GM23338 (cell line): ENCODE measurements around the gene UNC13C. TPM values are rescaled to one million over a fixed set of nuclear protein-coding genes. Genes with fewer than 3 reads are reported as not detected.

ENCODE experiments used
- ATAC-seq: fragments of 200-7000 bp; cut with Tn5 transposase; 3 replicates; pipeline ENCODE4 v1.9.1; 2020
- DNase-seq: peaks from one replicate; pipeline ENCODE4 v3.0.0-alpha.2; 2015; ENCODE audit warnings: low spot score
- H2AFZ ChIP-seq: fragments of 200-600 bp; sonication (generic); 2 replicates; pipeline ENCODE4 v1.8.0; 2016; ENCODE audit warnings: antibody characterized with exemption, mild to moderate bottlenecking, moderate library complexity
- H3F3A ChIP-seq: fragments of 200-600 bp; sonication (generic); replicated peaks from 2 replicates; pipeline ENCODE4 v1.8.0; 2017; ENCODE audit warnings: antibody characterized with exemption, mixed run types, low read depth
- H3K27ac ChIP-seq: fragments of 200-600 bp; sonication (generic); 2 replicates; pipeline ENCODE4 v1.6.1; 2016; ENCODE audit warnings: low read depth
- H3K27me3 ChIP-seq: fragments of 200-600 bp; sonication (generic); 2 replicates; pipeline ENCODE4 v1.8.0; 2016; ENCODE audit warnings: mild to moderate bottlenecking, mixed run types, moderate library complexity; ENCODE audit not compliant: insufficient read depth
- H3K36me3 ChIP-seq: fragments of 200-600 bp; sonication (generic); 2 replicates; pipeline ENCODE4 v1.8.0; 2016; ENCODE audit warnings: mild to moderate bottlenecking; ENCODE audit not compliant: insufficient read depth
- H3K4me1 ChIP-seq: fragments of 200-600 bp; sonication (generic); 2 replicates; pipeline ENCODE4 v1.8.0; 2016; ENCODE audit warnings: mild to moderate bottlenecking, moderate library complexity; ENCODE audit not compliant: insufficient read depth
- H3K4me2 ChIP-seq: fragments of 200-600 bp; sonication (generic); 2 replicates; pipeline ENCODE4 v1.7.1; 2017; ENCODE audit warnings: mixed run types
- H3K4me3 ChIP-seq: fragments of 200-600 bp; sonication (generic); 2 replicates; pipeline ENCODE4 v1.6.1; 2016; ENCODE audit warnings: mixed run types
- H3K79me2 ChIP-seq: fragments of 200-600 bp; sonication (generic); replicated peaks from 2 replicates; pipeline ENCODE4 v1.8.0; 2017; ENCODE audit warnings: mild to moderate bottlenecking; ENCODE audit not compliant: insufficient read depth
- H3K9me2 ChIP-seq: fragments of 200-600 bp; sonication (generic); 2 replicates; pipeline ENCODE4 v1.8.0; 2017; ENCODE audit not compliant: insufficient read depth
- H4K20me1 ChIP-seq: fragments of 200-600 bp; sonication (generic); replicated peaks from 2 replicates; pipeline ENCODE4 v1.8.0; 2017; ENCODE audit warnings: mild to moderate bottlenecking; ENCODE audit not compliant: insufficient read depth
- H3K27ac Mint-ChIP-seq: 2 replicates; pipeline ENCODE4 v1.8.0; 2020; ENCODE audit warnings: inconsistent platforms, mild to moderate bottlenecking, moderate library complexity, mixed read lengths
- H3K27me3 Mint-ChIP-seq: 3 replicates; pipeline ENCODE4 v1.8.0; 2022; ENCODE audit warnings: low read depth, mild to moderate bottlenecking, moderate library complexity, mixed read lengths, inconsistent platforms; ENCODE audit not compliant: insufficient read depth, poor library complexity
- H3K36me3 Mint-ChIP-seq: 3 replicates; pipeline ENCODE4 v1.8.0; 2021; ENCODE audit warnings: low read depth, mild to moderate bottlenecking, inconsistent platforms, moderate library complexity, mixed read lengths
- H3K4me1 Mint-ChIP-seq: 3 replicates; pipeline ENCODE4 v1.8.0; 2020; ENCODE audit warnings: mild to moderate bottlenecking, inconsistent platforms, mixed read lengths
- H3K4me3 Mint-ChIP-seq: 3 replicates; pipeline ENCODE4 v1.8.0; 2021; ENCODE audit warnings: moderate library complexity, mild to moderate bottlenecking, inconsistent platforms, mixed read lengths
- H3K9me3 Mint-ChIP-seq: 3 replicates; pipeline ENCODE4 v1.8.0; 2020; ENCODE audit warnings: moderate library complexity, mild to moderate bottlenecking, inconsistent platforms, mixed read lengths
- CREB1 ChIP-seq: fragments of 250-450 bp; sonication (Bioruptor Pico); IDR thresholded peaks from 2 replicates; pipeline ENCODE4 v1.5.0; 2020; ENCODE audit warnings: low read depth, mild to moderate bottlenecking, moderate library complexity
- EZH2 ChIP-seq: fragments of 200-600 bp; sonication (generic); IDR thresholded peaks from one replicate; pipeline ENCODE4 v1.8.0; 2017; ENCODE audit warnings: antibody characterized with exemption, mild to moderate bottlenecking, low read depth; ENCODE audit not compliant: unreplicated experiment
- EZH2phosphoT487 ChIP-seq: fragments of 200-600 bp; sonication (generic); IDR thresholded peaks from one replicate; pipeline ENCODE4 v1.8.1; 2018; ENCODE audit warnings: antibody characterized with exemption; ENCODE audit not compliant: unreplicated experiment
- JUNB ChIP-seq: IDR thresholded peaks from one replicate; pipeline ENCODE4 v1.6.1; 2016; ENCODE audit warnings: antibody characterized with exemption; ENCODE audit not compliant: unreplicated experiment
- NANOG ChIP-seq: IDR thresholded peaks from 2 replicates; pipeline ENCODE4 v1.6.1; 2016; ENCODE audit warnings: antibody characterized with exemption, borderline replicate concordance
- POLR2AphosphoS5 ChIP-seq: IDR thresholded peaks from 2 replicates; pipeline ENCODE4 v1.6.1; 2016; ENCODE audit warnings: antibody characterized with exemption, low read depth
- STAT1 ChIP-seq: IDR thresholded peaks from one replicate; pipeline ENCODE4 v1.6.1; 2016; ENCODE audit warnings: antibody characterized with exemption; ENCODE audit not compliant: unreplicated experiment
- ZNF114 ChIP-seq: fragments of 250-450 bp; sonication (Bioruptor Pico); IDR thresholded peaks from 2 replicates; pipeline ENCODE4 v1.5.0; 2020; ENCODE audit warnings: mild to moderate bottlenecking, moderate library complexity
- ZNF331 ChIP-seq: fragments of 250-450 bp; sonication (Bioruptor Pico); IDR thresholded peaks from 2 replicates; pipeline ENCODE4 v1.5.0; 2020; ENCODE audit warnings: low read depth, mild to moderate bottlenecking, moderate library complexity
- polyA plus RNA-seq: library from polyadenylated mRNA; unstranded; fragments of >200 nt; fragmentation: Nextera tagmentation; extraction: Ambion mirVana; gene quantifications from 2 replicates; pipeline ENCODE4 v1.2.1, GENCODE V29; 2016
- total RNA-seq: library from RNA; depleted of rRNA; stranded (reverse); fragments of >200 nt; shearing (Covaris generic); gene quantifications from 2 replicates; pipeline ENCODE4 v1.2.3, GENCODE V29; 2014
- TF ChIP-seq, protein P1 (sequence below): IDR thresholded peaks from 2 replicates; pipeline ENCODE4 v1.6.1; 2016; ENCODE audit warnings: antibody characterized with exemption
- TF ChIP-seq, protein P2 (sequence below): IDR thresholded peaks from one replicate; pipeline ENCODE4 v1.6.1; 2018; ENCODE audit warnings: antibody characterized with exemption; ENCODE audit not compliant: unreplicated experiment
- TF ChIP-seq, protein P3 (sequence below), 2 experiments: fragments of 200-600 bp in 1 of 2; sonication (generic) in 1 of 2; conservative IDR thresholded peaks; 2 replicates each; pipeline versions ENCODE4 v1.5.1 to v1.6.1; 2016 to 2017; ENCODE audit warnings: antibody characterized with exemption in 2 of 2, low read depth in 2 of 2, mild to moderate bottlenecking in 2 of 2, moderate library complexity in 1 of 2

UNC13C gene
- total and polyA plus RNA-seq, 2 experiments from 2014 or later: 0.03 TPM; not detected in 1

DNA sequence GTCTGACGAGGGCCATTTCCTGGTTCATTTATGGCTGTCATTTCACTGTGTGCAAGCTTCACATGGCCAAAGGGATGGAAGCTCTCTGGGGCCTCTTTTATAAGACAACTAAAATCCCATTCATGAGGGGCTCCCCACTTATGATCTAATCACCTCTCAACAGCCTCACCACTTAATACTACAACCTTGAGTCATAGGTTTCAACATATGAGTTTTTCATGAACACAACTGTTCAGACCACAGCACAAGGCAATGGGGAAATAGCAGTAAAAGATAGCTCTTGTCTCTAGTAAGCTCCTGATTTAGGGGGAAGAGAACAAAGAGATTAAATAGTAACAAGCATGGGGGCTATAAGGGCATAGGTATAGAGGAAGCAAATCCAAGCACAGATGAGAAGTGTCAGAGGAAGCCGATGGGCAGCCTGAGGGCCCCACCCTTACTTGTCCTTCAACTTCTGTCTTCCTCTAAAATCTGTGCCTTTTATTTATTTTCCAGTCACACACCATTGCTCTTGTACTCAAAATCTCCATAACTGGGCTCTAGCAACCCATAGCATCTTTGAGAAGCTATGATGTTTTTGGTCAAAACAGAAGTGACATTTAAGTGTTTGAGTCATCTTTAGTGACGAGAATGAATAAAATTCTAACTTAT is 329.1 kb downstream of the UNC13C start:
- ATAC-seq (no peak), DNase-seq (no peak)
- Histone ChIP-seq H3K36me3 (no peaks in the 10 kb centered on the region), H3K9me2 (no peaks in the 10 kb centered on the region), H3K4me2 (no peak overlapping the region), H3F3A (no peaks in the 10 kb centered on the region), H3K4me3 (no peak overlapping the region), H3K79me2 (no peaks in the 10 kb centered on the region), H2AFZ (no peak overlapping the region), H3K27ac (no peak overlapping the region), H3K4me1 (no peaks in the 10 kb centered on the region), H4K20me1 (no peaks in the 10 kb centered on the region), H3K27me3 (no peaks in the 10 kb centered on the region)
- H3K36me3 Mint-ChIP-seq: no peaks in the 10 kb centered on the region
- H3K27ac Mint-ChIP-seq: no peak overlapping the region
- no peak for TF ChIP-seq EZH2phosphoT487
- TF ChIP-seq, protein P1, sequence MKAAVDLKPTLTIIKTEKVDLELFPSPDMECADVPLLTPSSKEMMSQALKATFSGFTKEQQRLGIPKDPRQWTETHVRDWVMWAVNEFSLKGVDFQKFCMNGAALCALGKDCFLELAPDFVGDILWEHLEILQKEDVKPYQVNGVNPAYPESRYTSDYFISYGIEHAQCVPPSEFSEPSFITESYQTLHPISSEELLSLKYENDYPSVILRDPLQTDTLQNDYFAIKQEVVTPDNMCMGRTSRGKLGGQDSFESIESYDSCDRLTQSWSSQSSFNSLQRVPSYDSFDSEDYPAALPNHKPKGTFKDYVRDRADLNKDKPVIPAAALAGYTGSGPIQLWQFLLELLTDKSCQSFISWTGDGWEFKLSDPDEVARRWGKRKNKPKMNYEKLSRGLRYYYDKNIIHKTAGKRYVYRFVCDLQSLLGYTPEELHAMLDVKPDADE: no peak
- TF ChIP-seq ZNF331 (CRISPR knock-in tag): no peak
- TF ChIP-seq, protein P2, sequence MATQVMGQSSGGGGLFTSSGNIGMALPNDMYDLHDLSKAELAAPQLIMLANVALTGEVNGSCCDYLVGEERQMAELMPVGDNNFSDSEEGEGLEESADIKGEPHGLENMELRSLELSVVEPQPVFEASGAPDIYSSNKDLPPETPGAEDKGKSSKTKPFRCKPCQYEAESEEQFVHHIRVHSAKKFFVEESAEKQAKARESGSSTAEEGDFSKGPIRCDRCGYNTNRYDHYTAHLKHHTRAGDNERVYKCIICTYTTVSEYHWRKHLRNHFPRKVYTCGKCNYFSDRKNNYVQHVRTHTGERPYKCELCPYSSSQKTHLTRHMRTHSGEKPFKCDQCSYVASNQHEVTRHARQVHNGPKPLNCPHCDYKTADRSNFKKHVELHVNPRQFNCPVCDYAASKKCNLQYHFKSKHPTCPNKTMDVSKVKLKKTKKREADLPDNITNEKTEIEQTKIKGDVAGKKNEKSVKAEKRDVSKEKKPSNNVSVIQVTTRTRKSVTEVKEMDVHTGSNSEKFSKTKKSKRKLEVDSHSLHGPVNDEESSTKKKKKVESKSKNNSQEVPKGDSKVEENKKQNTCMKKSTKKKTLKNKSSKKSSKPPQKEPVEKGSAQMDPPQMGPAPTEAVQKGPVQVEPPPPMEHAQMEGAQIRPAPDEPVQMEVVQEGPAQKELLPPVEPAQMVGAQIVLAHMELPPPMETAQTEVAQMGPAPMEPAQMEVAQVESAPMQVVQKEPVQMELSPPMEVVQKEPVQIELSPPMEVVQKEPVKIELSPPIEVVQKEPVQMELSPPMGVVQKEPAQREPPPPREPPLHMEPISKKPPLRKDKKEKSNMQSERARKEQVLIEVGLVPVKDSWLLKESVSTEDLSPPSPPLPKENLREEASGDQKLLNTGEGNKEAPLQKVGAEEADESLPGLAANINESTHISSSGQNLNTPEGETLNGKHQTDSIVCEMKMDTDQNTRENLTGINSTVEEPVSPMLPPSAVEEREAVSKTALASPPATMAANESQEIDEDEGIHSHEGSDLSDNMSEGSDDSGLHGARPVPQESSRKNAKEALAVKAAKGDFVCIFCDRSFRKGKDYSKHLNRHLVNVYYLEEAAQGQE: no peak
- TF ChIP-seq POLR2AphosphoS5: no peak
- no peak for TF ChIP-seq ZNF114
- TF ChIP-seq CREB1: no peak
- TF ChIP-seq, protein P3, sequence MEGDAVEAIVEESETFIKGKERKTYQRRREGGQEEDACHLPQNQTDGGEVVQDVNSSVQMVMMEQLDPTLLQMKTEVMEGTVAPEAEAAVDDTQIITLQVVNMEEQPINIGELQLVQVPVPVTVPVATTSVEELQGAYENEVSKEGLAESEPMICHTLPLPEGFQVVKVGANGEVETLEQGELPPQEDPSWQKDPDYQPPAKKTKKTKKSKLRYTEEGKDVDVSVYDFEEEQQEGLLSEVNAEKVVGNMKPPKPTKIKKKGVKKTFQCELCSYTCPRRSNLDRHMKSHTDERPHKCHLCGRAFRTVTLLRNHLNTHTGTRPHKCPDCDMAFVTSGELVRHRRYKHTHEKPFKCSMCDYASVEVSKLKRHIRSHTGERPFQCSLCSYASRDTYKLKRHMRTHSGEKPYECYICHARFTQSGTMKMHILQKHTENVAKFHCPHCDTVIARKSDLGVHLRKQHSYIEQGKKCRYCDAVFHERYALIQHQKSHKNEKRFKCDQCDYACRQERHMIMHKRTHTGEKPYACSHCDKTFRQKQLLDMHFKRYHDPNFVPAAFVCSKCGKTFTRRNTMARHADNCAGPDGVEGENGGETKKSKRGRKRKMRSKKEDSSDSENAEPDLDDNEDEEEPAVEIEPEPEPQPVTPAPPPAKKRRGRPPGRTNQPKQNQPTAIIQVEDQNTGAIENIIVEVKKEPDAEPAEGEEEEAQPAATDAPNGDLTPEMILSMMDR (conservative IDR thresholded peaks at IDR 0.05; ENCODE audit: low read depth in 2 of 2): no peak
- H3K27me3 Mint-ChIP-seq: no peaks in the 10 kb centered on the region
- H3K4me1 Mint-ChIP-seq: peaks cover 19% of the 10 kb centered on the region; the same call in 2 of the 3 replicates
- H3K9me3 Mint-ChIP-seq: peaks cover 16% of the 10 kb centered on the region; the same call in 2 of the 3 replicates
- no peak overlapping the region for H3K4me3 Mint-ChIP-seq

DNA sequence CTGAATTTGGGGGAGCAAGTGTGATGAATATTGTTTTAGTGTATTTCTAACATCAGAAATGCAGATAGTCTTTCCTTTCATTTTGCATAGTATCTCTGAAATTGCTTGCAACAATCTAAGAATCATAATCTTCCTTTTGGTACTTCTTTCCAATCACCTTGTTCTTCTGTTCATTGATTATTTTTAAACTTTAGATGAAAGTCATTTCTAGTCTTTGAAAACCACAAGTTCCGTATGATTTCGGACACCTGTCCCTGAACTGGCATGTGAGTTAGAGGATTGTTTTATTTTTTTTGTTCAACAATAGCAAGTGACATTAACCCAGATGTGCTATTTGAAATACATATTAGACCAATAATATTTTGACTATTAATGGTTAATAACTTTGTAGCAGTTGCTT is 329.7 kb downstream of the UNC13C start:
- no peaks in the 10 kb centered on the region for H3K36me3 Mint-ChIP-seq
- H3K4me1 Mint-ChIP-seq: peaks cover 24% of the 10 kb centered on the region; the same call in 2 of the 3 replicates
- H3K79me2 ChIP-seq: no peaks in the 10 kb centered on the region
- no peaks in the 10 kb centered on the region for H3K27me3 Mint-ChIP-seq
- H3K4me1 ChIP-seq: no peaks in the 10 kb centered on the region
- H2AFZ ChIP-seq: no peak overlapping the region
- H3K27ac ChIP-seq: no peak overlapping the region
- no peak for DNase-seq
- H3K9me2 ChIP-seq: no peaks in the 10 kb centered on the region
- no peak overlapping the region for H3K4me3 Mint-ChIP-seq
- peaks cover 16% of the 10 kb centered on the region; the same call in 2 of the 3 replicates for H3K9me3 Mint-ChIP-seq
- H4K20me1 ChIP-seq: no peaks in the 10 kb centered on the region
- no peaks in the 10 kb centered on the region for H3K36me3 ChIP-seq
- no peaks in the 10 kb centered on the region for H3F3A ChIP-seq
- no peak overlapping the region for H3K4me2 ChIP-seq
- no peak overlapping the region for H3K4me3 ChIP-seq
- no peak for ATAC-seq
- H3K27ac Mint-ChIP-seq: no peak overlapping the region
- no peaks in the 10 kb centered on the region for H3K27me3 ChIP-seq
- TF ChIP-seq, protein P1: no peak
- no peak for TF ChIP-seq NANOG
- no peak for TF ChIP-seq EZH2
- TF ChIP-seq ZNF114: no peak
- TF ChIP-seq, protein P3 (conservative IDR thresholded peaks at IDR 0.05; ENCODE audit: low read depth in 2 of 2): no peak
- TF ChIP-seq STAT1: no peak
- TF ChIP-seq EZH2phosphoT487: no peak
- TF ChIP-seq JUNB: no peak
- TF ChIP-seq ZNF331 (CRISPR knock-in tag): no peak
